MCF 10A (cell line): ENCODE results near the gene ATG16L2. TPM values are rescaled to one million over a fixed set of nuclear protein-coding genes. Genes with fewer than 3 reads are reported as not detected.

Experiments used
- BruUV-seq: library from RNA; stranded (reverse); fragments of 400-500 nt; replicated peaks from 2 replicates; lab custom pipeline; 2021; lab: Mats Ljungman, UMichigan
- CTCF ChIA-PET: fragments of 300-600 bp; sonication (Branson Sonifier 250); formaldehyde crosslinking; extraction: SDS; loops from one replicate; lab custom pipeline; 2021; ENCODE audit warnings: antibody characterized with exemption, inconsistent platforms; lab: Yijun Ruan, JAX
- POLR2A ChIA-PET: fragments of 300-600, 350-650 bp; sonication (Branson Sonifier 250); formaldehyde crosslinking; extraction: SDS; loops from one replicate; lab custom pipeline; 2020; ENCODE audit warnings: antibody characterized with exemption, inconsistent platforms; lab: Yijun Ruan, JAX
- DNase-seq: peaks from one replicate; pipeline ENCODE4 v3.0.0-alpha.2; 2018; ENCODE audit not compliant: unreplicated experiment
- H3K27ac Mint-ChIP-seq: one replicate; pipeline ENCODE4 v1.8.0; 2022; ENCODE audit warnings: mild to moderate bottlenecking, low read depth, mixed read lengths; ENCODE audit not compliant: unreplicated experiment
- H3K27me3 Mint-ChIP-seq: one replicate; pipeline ENCODE4 v1.8.0; 2022; ENCODE audit warnings: mixed read lengths; ENCODE audit not compliant: insufficient read depth, unreplicated experiment
- H3K36me3 Mint-ChIP-seq: one replicate; pipeline ENCODE4 v1.8.0; 2022; ENCODE audit warnings: mild to moderate bottlenecking, moderate library complexity, mixed read lengths; ENCODE audit not compliant: insufficient read depth, unreplicated experiment
- H3K4me1 Mint-ChIP-seq: one replicate; pipeline ENCODE4 v1.8.0; 2022; ENCODE audit warnings: mixed read lengths; ENCODE audit not compliant: insufficient read depth, unreplicated experiment
- H3K4me3 Mint-ChIP-seq: one replicate; pipeline ENCODE4 v1.8.0; 2022; ENCODE audit warnings: mild to moderate bottlenecking, moderate library complexity, mixed read lengths; ENCODE audit not compliant: unreplicated experiment
- H3K9me3 Mint-ChIP-seq: one replicate; pipeline ENCODE4 v1.8.0; 2022; ENCODE audit warnings: mixed read lengths; ENCODE audit not compliant: unreplicated experiment
- CTCF ChIP-seq: fragments of 200-600 bp; IDR thresholded peaks from one replicate; pipeline ENCODE4 v1.8.0; 2022; ENCODE audit warnings: antibody characterized with exemption, mild to moderate bottlenecking; ENCODE audit not compliant: unreplicated experiment
- intact Hi-C: fragments of 100-400 bp; cut with micrococcal nuclease; formaldehyde crosslinking; loops from 2 replicates; pipeline ENCODE4 v1.14.1; 2022
- total RNA-seq: library from RNA; stranded (reverse); gene quantifications from 2 replicates; pipeline ENCODE4 v1.2.3, GENCODE V29; 2022

The ATG16L2 gene
- total RNA-seq, 1 experiment from 2014 or later: 11.2 TPM

GRCh38 chr11:72767203-72768062 is 46.8 kb upstream of the ATG16L2 start:
- BruUV-seq: no TSS peak
- H3K27ac Mint-ChIP-seq: no peak overlapping the region
- POLR2A ChIA-PET: no interaction called here

GRCh38 chr11:72768581-72768980 is 45.6 kb upstream of the ATG16L2 start:
- no TSS peak for BruUV-seq
- no peaks in the 10 kb centered on the region for H3K36me3 Mint-ChIP-seq
- peaks cover 6% of the 10 kb centered on the region for H3K4me1 Mint-ChIP-seq
- intact Hi-C loops: no loop called here
- H3K27ac Mint-ChIP-seq: no peak overlapping the region
- no peak for TF ChIP-seq CTCF
- H3K27me3 Mint-ChIP-seq: no peaks in the 10 kb centered on the region
- POLR2A ChIA-PET: interaction anchor here (0.9 kb wide), 1 partner anchor 19 kb away, joined by 4 read pairs; no protein-coding TSS in a partner anchor
- DNase-seq: no peak
- no peaks in the 10 kb centered on the region for H3K9me3 Mint-ChIP-seq
- CTCF ChIA-PET: no interaction called here
- no peak overlapping the region for H3K4me3 Mint-ChIP-seq

More at GRCh38 chr11:72767203-72768062, 46.8 kb upstream of the ATG16L2 start:
- CTCF ChIA-PET: interaction anchor here (0.6 to 0.7 kb wide), 3 partner anchors 15 to 27 kb away, joined by 3 read pairs; partner anchors contain the start of gene STARD10
- H3K4me3 Mint-ChIP-seq: no peak overlapping the region
- TF ChIP-seq CTCF: no peak
- no peaks in the 10 kb centered on the region for H3K4me1 Mint-ChIP-seq
- no peaks in the 10 kb centered on the region for H3K27me3 Mint-ChIP-seq
- H3K9me3 Mint-ChIP-seq: no peaks in the 10 kb centered on the region
- no peak for DNase-seq
- intact Hi-C loops: no loop called here
- no peaks in the 10 kb centered on the region for H3K36me3 Mint-ChIP-seq

- no peaks in the 10 kb centered on the region for H3K36me3 Mint-ChIP-seq
- no TSS peak for BruUV-seq
- no peak overlapping the region for H3K4me3 Mint-ChIP-seq
- H3K9me3 Mint-ChIP-seq: no peaks in the 10 kb centered on the region
- intact Hi-C loops: no loop called here
- no peaks in the 10 kb centered on the region for H3K27me3 Mint-ChIP-seq
- ChIA-PET CTCF (no interaction called here), POLR2A (interaction anchor here (0.7 to 0.8 kb wide), 2 partner anchors 12 to 42 kb away, joined by 3 read pairs; no protein-coding TSS in a partner anchor)
- no peak for DNase-seq
- H3K4me1 Mint-ChIP-seq: peaks cover 10% of the 10 kb centered on the region
- TF ChIP-seq CTCF: no peak
- no peak overlapping the region for H3K27ac Mint-ChIP-seq
These were observed 44.5 kb upstream of the ATG16L2 start for GRCh38 chr11:72769680-72770079.

DNA sequence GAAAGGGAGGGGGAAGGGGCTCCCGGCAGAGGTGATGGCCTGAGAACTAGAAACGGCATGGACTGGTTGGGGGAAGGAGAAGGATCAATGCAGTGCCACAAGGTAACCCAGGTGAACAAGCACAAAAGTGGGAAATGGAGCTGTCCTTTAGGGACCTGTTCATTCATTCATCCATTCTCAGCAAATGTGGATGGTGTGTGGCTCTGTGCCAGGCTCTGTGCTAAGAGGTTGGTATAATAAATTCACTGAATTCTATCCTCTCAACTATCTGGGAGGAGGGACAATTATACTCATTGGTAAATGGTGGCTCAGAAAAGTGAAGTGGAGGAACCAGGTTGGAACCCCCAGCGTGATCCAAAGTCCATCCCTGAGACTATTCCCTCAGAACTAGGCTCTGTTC is 43.4 kb upstream of the ATG16L2 start:
- H3K36me3 Mint-ChIP-seq: no peaks in the 10 kb centered on the region
- CTCF ChIA-PET: interaction anchor here (0.8 to 1.6 kb wide), 4 partner anchors 23 to 407 kb away, joined by 3 to 5 read pairs (median 4); partner anchors contain the start of gene STARD10
- intact Hi-C loops: no loop called here

More for the DNA sequence above, 43.4 kb upstream of the ATG16L2 start:
- no peak for DNase-seq
- Mint-ChIP-seq H3K27ac (no peak overlapping the region), H3K9me3 (no peaks in the 10 kb centered on the region), H3K4me3 (no peak overlapping the region), H3K4me1 (peaks cover 10% of the 10 kb centered on the region), H3K27me3 (no peaks in the 10 kb centered on the region)
- no TSS peak for BruUV-seq
- POLR2A ChIA-PET: no interaction called here
- TF ChIP-seq CTCF: no peak
